Activated B cell treated with CpG ODN at 0.5 μM for 24 hours (primary cell): ENCODE results near the gene TMEM91. TPM values are rescaled to one million over a fixed set of nuclear protein-coding genes. Genes with fewer than 3 reads are reported as not detected.
"Not testable (repeated sequence)": the region's sequence is repeated elsewhere in the genome, so short reads cannot be mapped to it uniquely, and the experiment has no call there.

Source experiments
- ATAC-seq: fragments of 200-7000 bp; cut with Tn5 transposase; one replicate; pipeline ENCODE4 v1.10.0; 2021; ENCODE audit warnings: low read depth, mild to moderate bottlenecking, moderate library complexity
- CTCF ChIA-PET: fragments of 350-600 bp; sonication (Branson Sonifier 250); formaldehyde crosslinking; loops from one replicate; lab custom pipeline; 2021; ENCODE audit warnings: antibody characterized with exemption; lab: Charles Lee
- POLR2A ChIA-PET: fragments of 350-600 bp; sonication (Branson Sonifier 250); formaldehyde crosslinking; loops from one replicate; lab custom pipeline; 2021; ENCODE audit warnings: antibody characterized with exemption; lab: Charles Lee
- DNase-seq: peaks from one replicate; pipeline ENCODE4 v3.0.0; 2022
- H3K27ac Mint-ChIP-seq: one replicate; pipeline ENCODE4 v1.8.0; 2020; ENCODE audit warnings: mixed read lengths
- H3K27me3 Mint-ChIP-seq: one replicate; pipeline ENCODE4 v1.8.0; 2021; ENCODE audit warnings: mixed read lengths
- H3K36me3 Mint-ChIP-seq: one replicate; pipeline ENCODE4 v1.8.0; 2021; ENCODE audit warnings: low read depth, mixed read lengths
- H3K4me1 Mint-ChIP-seq: one replicate; pipeline ENCODE4 v1.8.0; 2021; ENCODE audit warnings: mixed read lengths
- H3K4me3 Mint-ChIP-seq: one replicate; pipeline ENCODE4 v1.8.0; 2020; ENCODE audit warnings: mild to moderate bottlenecking, mixed read lengths
- H3K9me3 Mint-ChIP-seq: one replicate; pipeline ENCODE4 v1.8.0; 2020; ENCODE audit warnings: mixed read lengths
- CTCF ChIP-seq: fragments of 200-600 bp; IDR thresholded peaks from one replicate; pipeline ENCODE4 v1.8.0; 2022; ENCODE audit warnings: antibody characterized with exemption, mild to moderate bottlenecking
- intact Hi-C: fragments of 100-400 bp; cut with micrococcal nuclease; formaldehyde crosslinking; loops from one replicate; pipeline ENCODE4 v1.15.1; 2024
- total RNA-seq: library from RNA; stranded (reverse); gene quantifications from 2 replicates; pipeline ENCODE4 v1.2.3, GENCODE V29; 2022

Gene TMEM91
- total RNA-seq, 1 donor from 2014 or later = 4.6 TPM

GRCh38 chr19:41334793-41335192 is 41.5 kb upstream of the TMEM91 start:
- ATAC-seq = peak; percentile 69

GRCh38 chr19:41335467-41335866 is 40.9 kb upstream of the TMEM91 start:
- CTCF ChIA-PET = interaction anchor here (0.6 to 1.7 kb wide), 3 partner anchors 11 to 18 kb away, joined by 4 to 5 read pairs (median 4); partner anchors contain the start of gene TGFB1

More at GRCh38 chr19:41334793-41335192, 41.5 kb upstream of the TMEM91 start:
- Mint-ChIP-seq H3K4me3 (peak overlapping the region; percentile 50), H3K9me3 (no peaks in the 10 kb centered on the region), H3K36me3 (peaks cover 64% of the 10 kb centered on the region), H3K27ac (peak overlapping the region; percentile 73), H3K27me3 (no peaks in the 10 kb centered on the region), H3K4me1 (peaks cover 38% of the 10 kb centered on the region)
- TF ChIP-seq CTCF = no peak
- no peak for DNase-seq
- CTCF ChIA-PET = interaction anchor here (1.7 kb wide), 1 partner anchor 13 kb away, joined by 5 read pairs; no protein-coding TSS in a partner anchor
- intact Hi-C loops = no loop called here
- POLR2A ChIA-PET = interaction anchor here (0.6 to 3.3 kb wide), 5 partner anchors 10 to 17 kb away, joined by 3 to 31 read pairs (median 4); partner anchors contain the start of gene TGFB1

GRCh38 chr19:41339936-41340335 is 36.4 kb upstream of the TMEM91 start:
- intact Hi-C loops = no loop called here
- POLR2A ChIA-PET = interaction anchor here (0.7 to 0.8 kb wide), 2 partner anchors 23 to 191 kb away, joined by 5 to 6 read pairs; no protein-coding TSS in a partner anchor
- Mint-ChIP-seq H3K4me3 (no peak overlapping the region), H3K36me3 (peaks cover 75% of the 10 kb centered on the region), H3K27me3 (no peaks in the 10 kb centered on the region), H3K4me1 (peaks cover 53% of the 10 kb centered on the region), H3K9me3 (no peaks in the 10 kb centered on the region), H3K27ac (no peak overlapping the region)
- CTCF ChIA-PET = interaction anchor here (0.6 kb wide), 1 partner anchor 11 kb away, joined by 3 read pairs; no protein-coding TSS in a partner anchor
- DNase-seq (no peak), ATAC-seq (no peak)
- no peak for TF ChIP-seq CTCF

More at GRCh38 chr19:41335467-41335866, 40.9 kb upstream of the TMEM91 start:
- Mint-ChIP-seq H3K27ac (peak overlapping the region; percentile 73), H3K4me1 (peaks cover 39% of the 10 kb centered on the region), H3K27me3 (no peaks in the 10 kb centered on the region), H3K9me3 (no peaks in the 10 kb centered on the region), H3K36me3 (peaks cover 68% of the 10 kb centered on the region), H3K4me3 (no peak overlapping the region)
- intact Hi-C loops = no loop called here
- TF ChIP-seq CTCF = no peak
- no peak for DNase-seq
- ATAC-seq = no peak
- POLR2A ChIA-PET = interaction anchor here (0.6 to 3.3 kb wide), 8 partner anchors 10 to 1248 kb away, joined by 3 to 31 read pairs (median 4); partner anchors contain the start of gene TGFB1

- no peaks in the 10 kb centered on the region for H3K9me3 Mint-ChIP-seq
- intact Hi-C loops = no loop called here
- POLR2A ChIA-PET = interaction anchor here (0.5 to 1.5 kb wide), 4 partner anchors 10 to 205 kb away, joined by 4 to 9 read pairs (median 6); partner anchors contain the start of gene B9D2
- H3K27me3 Mint-ChIP-seq = no peaks in the 10 kb centered on the region
- TF ChIP-seq CTCF = no peak
- H3K27ac Mint-ChIP-seq = peak overlapping the region; percentile 77
- DNase-seq (no peak), ATAC-seq (no peak)
- H3K4me1 Mint-ChIP-seq = peaks cover 42% of the 10 kb centered on the region
- CTCF ChIA-PET = interaction anchor here (1.6 kb wide), 1 partner anchor 222 kb away, joined by 4 read pairs; no protein-coding TSS in a partner anchor
- peaks cover 80% of the 10 kb centered on the region for H3K36me3 Mint-ChIP-seq
- H3K4me3 Mint-ChIP-seq = no peak overlapping the region
Observed at GRCh38 chr19:41341669-41342490, 34.5 kb upstream of the TMEM91 start.

- Mint-ChIP-seq H3K27ac (peak overlapping the region; percentile 30), H3K9me3 (no peaks in the 10 kb centered on the region), H3K4me1 (peaks cover 49% of the 10 kb centered on the region), H3K27me3 (no peaks in the 10 kb centered on the region), H3K36me3 (peaks cover 76% of the 10 kb centered on the region), H3K4me3 (no peak overlapping the region)
- ATAC-seq = no peak
- ChIA-PET POLR2A (interaction anchor here (0.7 to 0.9 kb wide), 2 partner anchors 8 to 615 kb away, joined by 7 to 8 read pairs; partner anchors contain the start of gene RABAC1), CTCF (no interaction called here)
- no peak for TF ChIP-seq CTCF
- DNase-seq = no peak
- intact Hi-C loops = no loop called here
Observed at GRCh38 chr19:41344162-41344561, 32.2 kb upstream of the TMEM91 start.

GRCh38 chr19:41346916-41347315 is 29.4 kb upstream of the TMEM91 start:
- intact Hi-C loops, H3K27ac Mint-ChIP-seq: not testable (repeated sequence)

More at GRCh38 chr19:41346916-41347315, 29.4 kb upstream of the TMEM91 start:
- ChIA-PET POLR2A (interaction anchor here (0.7 to 1.6 kb wide), 5 partner anchors 10 to 83 kb away, joined by 3 to 14 read pairs (median 5); partner anchors contain the start of gene HNRNPUL1), CTCF (interaction anchor here (1.1 kb wide), 1 partner anchor 11 kb away, joined by 4 read pairs; no protein-coding TSS in a partner anchor)
- not testable (repeated sequence) for DNase-seq, H3K9me3 Mint-ChIP-seq, H3K4me3 Mint-ChIP-seq, H3K27me3 Mint-ChIP-seq, ATAC-seq
- H3K36me3 Mint-ChIP-seq = peaks cover 63% of the 10 kb centered on the region
- peaks cover 57% of the 10 kb centered on the region for H3K4me1 Mint-ChIP-seq
